DND-41 (cell line): ENCODE results near the gene PPP3CB.

Source experiments
- ATAC-seq: fragments of 200-7000 bp; cut with Tn5 transposase; 3 replicates; pipeline ENCODE4 v1.9.1; 2021; ENCODE audit warnings: low read depth; ENCODE audit not compliant: insufficient read depth
- DNase-seq: peaks from one replicate; pipeline ENCODE4 v3.0.0-alpha.2; 2020
- H2AFZ ChIP-seq: 2 replicates; pipeline ENCODE4 v1.6.0; 2012; ENCODE audit warnings: low read depth, low read length
- H3K27ac ChIP-seq: 2 replicates; pipeline ENCODE4 v1.5.1; 2012; ENCODE audit warnings: low read length, inconsistent platforms
- H3K27me3 ChIP-seq: fragments of 200-600 bp; sonication (generic); 2 replicates; pipeline ENCODE4 v1.6.0; 2012; ENCODE audit warnings: low read length, mild to moderate bottlenecking, inconsistent platforms; ENCODE audit not compliant: insufficient read depth, poor library complexity
- H3K36me3 ChIP-seq: 2 replicates; pipeline ENCODE4 v1.5.1; 2012; ENCODE audit warnings: low read length, inconsistent platforms; ENCODE audit not compliant: insufficient read depth
- H3K4me1 ChIP-seq: 2 replicates; pipeline ENCODE4 v1.5.1; 2012; ENCODE audit warnings: mild to moderate bottlenecking, low read length; ENCODE audit not compliant: insufficient read depth
- H3K4me2 ChIP-seq: 2 replicates; pipeline ENCODE4 v1.6.0; 2012; ENCODE audit warnings: mild to moderate bottlenecking, moderate library complexity, low read length, inconsistent platforms; ENCODE audit not compliant: insufficient read depth
- H3K4me3 ChIP-seq, 2 experiments: fragments of 200-600 bp in 1 of 2; shearing (Covaris generic) in 1 of 2; 2 replicates each; pipeline ENCODE4 v1.5.1; 2012 to 2016; ENCODE audit warnings: inconsistent platforms in 2 of 2, low read length in 2 of 2, mild to moderate bottlenecking in 2 of 2, low read depth in 1 of 2, moderate library complexity in 1 of 2
- H3K79me2 ChIP-seq: 2 replicates; pipeline ENCODE4 v1.6.0; 2012; ENCODE audit warnings: low read length, inconsistent platforms; ENCODE audit not compliant: insufficient read depth
- H3K9ac ChIP-seq: 2 replicates; pipeline ENCODE4 v1.6.0; 2012; ENCODE audit warnings: low read depth, mild to moderate bottlenecking, inconsistent platforms, low read length, moderate library complexity
- H3K9me3 ChIP-seq: 2 replicates; pipeline ENCODE4 v1.5.1; 2012; ENCODE audit warnings: low read length, moderate library complexity, mild to moderate bottlenecking, inconsistent platforms; ENCODE audit not compliant: insufficient read depth, severe bottlenecking
- H4K20me1 ChIP-seq: 2 replicates; pipeline ENCODE4 v1.6.0; 2012; ENCODE audit warnings: low read length; ENCODE audit not compliant: insufficient read depth
- CTCF ChIP-seq: IDR thresholded peaks from 2 replicates; pipeline ENCODE4 v1.5.1; 2012; ENCODE audit warnings: borderline replicate concordance, low read length, moderate library complexity, mild to moderate bottlenecking; ENCODE audit not compliant: poor library complexity, severe bottlenecking; ENCODE audit errors: extremely low read depth
- EZH2 ChIP-seq: IDR thresholded peaks from 3 replicates; pipeline ENCODE4 v1.6.1; 2012; ENCODE audit warnings: borderline replicate concordance, low read depth, mild to moderate bottlenecking, moderate library complexity, low read length, inconsistent platforms; ENCODE audit not compliant: severe bottlenecking

The PPP3CB gene

GRCh38 chr10:73388228-73388627, 107.6 kb downstream of the PPP3CB start:
- Histone ChIP-seq H3K27ac (no peak overlapping the region), H3K4me3 (no peak overlapping the region), H3K9ac (no peak overlapping the region), H3K9me3 (no peaks in the 10 kb centered on the region), H3K27me3 (no peaks in the 10 kb centered on the region), H2AFZ (no peak overlapping the region), H3K4me1 (no peaks in the 10 kb centered on the region), H3K4me2 (no peak overlapping the region), H3K36me3 (peaks cover 71% of the 10 kb centered on the region), H3K79me2 (no peaks in the 10 kb centered on the region), H4K20me1 (no peaks in the 10 kb centered on the region)
- TF ChIP-seq EZH2 (no peak), CTCF (no peak)
- DNase-seq: no peak
- no peak for ATAC-seq

GRCh38 chr10:73386583-73386982, 109.2 kb downstream of the PPP3CB start:
- no peak for ATAC-seq
- TF ChIP-seq EZH2 (no peak), CTCF (no peak)
- DNase-seq: no peak

More at GRCh38 chr10:73386583-73386982, 109.2 kb downstream of the PPP3CB start:
- H3K9ac ChIP-seq: no peak overlapping the region
- H3K27ac ChIP-seq: no peak overlapping the region
- H3K79me2 ChIP-seq: no peaks in the 10 kb centered on the region
- peaks cover 83% of the 10 kb centered on the region for H3K36me3 ChIP-seq
- no peak overlapping the region for H2AFZ ChIP-seq
- H3K9me3 ChIP-seq: no peaks in the 10 kb centered on the region
- H4K20me1 ChIP-seq: no peaks in the 10 kb centered on the region
- no peaks in the 10 kb centered on the region for H3K4me1 ChIP-seq
- no peak overlapping the region for H3K4me3 ChIP-seq
- no peak overlapping the region for H3K4me2 ChIP-seq
- H3K27me3 ChIP-seq: no peaks in the 10 kb centered on the region
